DMS53 treated with DMSO at 0.1 percent for 48 hours (cell line): ENCODE results near the gene OR1N2.
"Not testable (repeated sequence)": the region's sequence is repeated elsewhere in the genome, so short reads cannot be mapped to it uniquely, and the experiment has no call there.

Source experiments
- DNase-seq: peaks from one replicate; lab custom pipeline; 2025; ENCODE audit not compliant: unreplicated experiment; lab: John Stamatoyannopoulos, UW

Gene OR1N2

DNA sequence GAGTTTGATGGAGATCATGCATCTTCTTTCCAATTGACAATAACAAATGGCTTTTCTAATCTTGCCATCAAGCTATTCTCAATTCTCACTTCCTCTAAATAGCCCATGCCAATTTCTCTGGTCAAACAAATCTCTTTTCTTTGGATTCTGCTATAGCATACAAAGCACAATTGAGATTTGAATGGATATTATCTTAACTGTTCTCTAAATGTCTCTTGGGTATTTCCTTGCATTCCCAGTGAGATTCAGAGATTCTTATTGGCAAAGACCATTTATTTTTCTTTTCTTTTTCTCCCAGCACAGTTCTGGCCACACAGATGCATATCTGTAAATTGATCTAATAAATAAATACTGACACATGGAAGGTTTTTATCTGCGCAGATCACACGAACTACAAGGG lies at the start of gene OR1N2:
OR1N2 (plus strand) TSS at position 301 of the 400 bp plus-strand sequence. CDS start 100 bp downstream, outside the sequence.
- no peak for DNase-seq

DNA sequence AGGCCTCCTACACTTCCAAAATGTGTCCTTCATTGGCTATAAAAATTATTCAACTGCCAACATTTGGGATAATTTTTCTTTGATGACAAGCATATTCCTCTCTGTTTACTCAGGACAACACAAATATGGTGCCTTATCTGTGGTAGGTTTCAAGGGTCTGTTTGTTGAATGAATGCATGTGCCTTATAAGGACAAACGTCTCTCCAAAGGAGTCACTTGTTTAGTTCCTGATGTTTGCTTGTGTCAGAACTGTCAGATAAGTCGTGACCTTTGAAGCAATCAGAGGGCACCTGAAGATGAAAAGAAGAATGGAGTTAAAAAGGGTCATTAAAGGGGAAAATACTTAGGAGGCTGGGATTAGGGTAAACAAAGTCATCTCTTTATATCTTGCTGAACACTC lies 45.9 kb upstream of the OR1N2 start:
- no peak for DNase-seq

GRCh38 chr9:122510502-122510901 lies 42.4 kb upstream of the OR1N2 start, which contains the start of gene OR1J2:
Gene OR1J2 (plus strand): TSS chr9:122510802. CDS start chr9:122510802, 0 bp downstream.
- DNase-seq: no peak

DNA sequence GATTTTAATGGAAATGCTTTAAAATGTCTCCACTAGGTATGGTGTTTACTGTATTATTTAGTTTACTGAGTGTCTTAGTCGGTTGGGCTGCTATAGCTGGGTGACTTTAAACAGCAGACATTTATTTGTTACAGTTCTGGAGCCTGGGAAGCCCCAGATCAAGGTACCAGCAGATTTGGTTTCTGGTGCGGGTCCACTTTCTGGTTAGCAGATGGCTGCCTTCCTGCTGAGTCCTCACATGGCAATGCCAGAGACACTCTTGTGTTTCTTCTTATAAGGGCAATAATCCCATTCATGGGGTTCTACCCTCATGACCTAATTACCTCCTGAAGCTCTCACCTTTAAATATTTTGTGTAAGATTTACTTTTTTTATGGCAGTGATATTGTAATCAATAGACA lies 34.7 kb upstream of the OR1N2 start:
- DNase-seq: no peak

DNA sequence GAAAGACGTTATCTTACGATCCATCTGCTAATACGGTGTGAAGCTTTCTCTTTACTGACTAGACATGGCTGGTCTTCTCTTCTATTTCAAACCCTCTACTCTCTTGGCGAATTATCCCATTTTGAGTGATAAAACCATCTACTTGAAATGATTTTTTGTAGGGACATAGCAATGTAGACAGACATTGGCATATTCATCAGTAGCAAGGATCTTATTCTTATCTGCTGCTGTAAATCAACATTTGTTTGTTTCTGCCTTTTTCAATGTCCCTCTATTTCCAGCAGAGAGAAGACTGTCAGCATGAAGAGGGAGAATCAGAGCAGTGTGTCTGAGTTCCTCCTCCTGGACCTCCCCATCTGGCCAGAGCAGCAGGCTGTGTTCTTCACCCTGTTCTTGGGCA lies 34.1 kb upstream of the OR1N2 start, which contains the start of gene OR1J4:
OR1J4 (plus strand) TSS at position 301 of the 400 bp plus-strand sequence; CDS start at position 301, 0 bp downstream.
- no peak for DNase-seq

DNA sequence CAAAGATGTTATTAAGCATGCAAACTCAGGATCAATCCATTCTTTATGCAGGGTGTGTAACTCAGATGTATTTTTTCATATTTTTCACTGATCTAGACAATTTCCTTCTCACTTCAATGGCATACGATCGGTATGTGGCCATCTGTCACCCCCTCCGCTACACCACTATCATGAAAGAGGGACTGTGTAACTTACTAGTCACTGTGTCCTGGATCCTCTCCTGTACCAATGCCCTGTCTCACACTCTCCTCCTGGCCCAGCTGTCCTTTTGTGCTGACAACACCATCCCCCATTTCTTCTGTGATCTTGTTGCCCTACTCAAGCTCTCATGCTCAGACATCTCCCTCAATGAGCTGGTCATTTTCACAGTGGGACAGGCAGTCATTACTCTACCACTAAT lies 33.5 kb upstream of the OR1N2 start:
- no peak for DNase-seq

- DNase-seq: no peak
These were observed 26.3 kb upstream of the OR1N2 start for GRCh38 chr9:122526602-122527001.

DNA sequence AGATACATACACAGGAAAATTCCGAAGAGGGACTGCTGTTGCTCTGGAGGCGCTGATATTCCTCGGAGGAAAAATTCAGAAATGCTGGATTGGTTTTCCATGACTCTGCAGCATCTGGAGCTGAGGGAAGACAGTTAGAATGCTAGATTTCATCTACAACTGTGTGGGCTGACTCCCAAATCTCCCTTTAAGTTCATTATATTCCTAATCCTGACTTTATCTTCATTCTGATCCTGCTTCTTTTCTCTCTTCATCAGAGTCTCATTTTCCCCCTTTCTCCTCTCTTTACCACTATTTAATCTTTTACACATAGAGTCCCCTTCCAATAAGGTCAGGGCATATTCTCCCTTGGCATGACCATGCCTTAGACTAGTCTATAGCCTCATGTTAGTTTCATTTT lies 25.7 kb upstream of the OR1N2 start, which contains the start of gene OR1N1:
OR1N1 (minus strand) TSS at position 101 of the 400 bp plus-strand sequence; CDS start at position 101, 0 bp downstream.
- no peak for DNase-seq

GRCh38 chr9:122531157-122531556 lies 21.8 kb upstream of the OR1N2 start:
- not testable (repeated sequence) for DNase-seq

DNA sequence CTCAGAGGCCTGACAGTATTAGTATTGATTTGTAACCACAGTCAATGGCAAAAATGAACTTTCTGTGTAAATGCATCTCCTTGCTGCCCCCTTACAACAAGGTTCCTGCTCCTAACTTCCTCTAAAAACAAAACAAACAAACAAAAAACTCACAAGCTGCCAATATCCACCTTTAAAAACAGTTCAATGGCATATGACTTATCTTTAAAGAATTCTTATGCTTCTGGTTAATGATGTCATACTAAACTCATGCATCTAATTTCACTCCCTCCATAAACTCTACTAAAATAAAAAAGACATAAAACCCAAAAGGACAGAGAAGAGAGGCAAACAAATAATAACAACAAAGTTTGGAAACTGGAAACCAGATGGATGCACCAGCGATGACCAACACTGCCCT lies 16.8 kb upstream of the OR1N2 start:
- DNase-seq: no peak

GRCh38 chr9:122537066-122537465 lies 15.8 kb upstream of the OR1N2 start:
- DNase-seq: not testable (repeated sequence)

DNA sequence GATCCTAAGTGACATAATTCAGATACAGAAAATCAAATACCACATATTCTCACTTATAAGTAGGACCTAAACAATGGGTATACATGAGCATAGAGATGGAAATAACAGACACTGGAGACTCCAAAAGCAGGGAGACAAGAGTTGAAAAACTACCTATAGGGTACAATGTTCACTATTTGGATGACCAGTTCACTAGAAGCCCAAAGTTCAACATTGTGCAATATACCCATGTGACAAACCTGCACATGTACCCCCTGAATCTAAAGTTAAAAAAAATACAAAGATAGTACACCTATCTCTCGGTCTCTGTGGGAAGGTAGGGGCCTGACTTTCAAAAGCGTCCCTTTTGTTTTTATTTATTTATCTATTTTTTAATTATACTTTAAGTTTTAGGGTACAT lies 14.2 kb upstream of the OR1N2 start:
- no peak for DNase-seq

GRCh38 chr9:122546196-122546595 lies 6.7 kb upstream of the OR1N2 start:
- DNase-seq: no peak

DNA sequence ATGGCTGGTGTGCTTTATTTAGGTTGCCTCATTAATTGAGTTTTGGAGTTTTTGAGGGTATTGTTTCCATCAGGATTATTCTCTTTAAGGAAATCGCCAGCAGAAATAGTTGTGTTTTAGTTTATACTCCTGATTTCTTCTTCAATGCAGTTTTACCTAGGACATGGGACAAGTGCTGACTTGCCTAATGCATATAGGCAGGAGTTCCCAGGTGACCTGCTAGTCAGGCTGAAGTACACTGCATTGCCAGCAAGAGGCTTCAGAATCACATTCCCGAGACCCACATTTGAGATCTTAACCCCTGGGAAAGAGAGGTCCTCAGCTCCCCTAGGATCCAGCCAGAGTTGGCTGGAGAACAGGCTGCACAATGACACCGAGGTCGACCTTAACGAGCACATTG lies 1.5 kb upstream of the OR1N2 start:
- DNase-seq: no peak

- DNase-seq: no peak
These were observed 8.5 kb downstream of the OR1N2 start for GRCh38 chr9:122561446-122561845.

- DNase-seq: no peak
These were observed 9.3 kb downstream of the OR1N2 start for GRCh38 chr9:122562134-122562760.

GRCh38 chr9:122567901-122568300 lies 15.0 kb downstream of the OR1N2 start:
- DNase-seq: no peak

GRCh38 chr9:122572456-122572855 lies 19.5 kb downstream of the OR1N2 start:
- DNase-seq: no peak

GRCh38 chr9:122579874-122580273 lies 27.0 kb downstream of the OR1N2 start:
- no peak for DNase-seq

GRCh38 chr9:122580360-122580759 lies 27.4 kb downstream of the OR1N2 start:
- DNase-seq: no peak

DNA sequence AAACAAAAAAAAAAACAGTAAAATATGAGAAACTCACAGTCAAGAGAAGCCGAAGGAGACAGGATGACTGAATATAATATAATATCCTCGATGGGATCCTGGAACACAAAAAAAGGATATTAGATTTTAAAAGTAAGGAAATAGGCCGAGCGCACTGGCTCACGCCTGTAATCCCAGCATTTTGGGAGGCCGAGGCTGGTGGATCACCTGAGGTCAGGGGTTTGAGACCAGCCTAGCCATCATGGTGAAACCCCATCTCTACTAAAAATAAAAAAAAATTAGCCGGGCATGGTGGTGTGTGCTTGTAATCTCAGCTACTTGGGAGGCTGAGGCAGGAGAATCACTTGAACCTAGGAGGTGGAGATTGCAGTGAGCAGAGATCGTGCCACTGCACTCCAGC lies 30.4 kb downstream of the OR1N2 start, which contains the start of gene OR1L8:
OR1L8 (minus strand) TSS at position 101 of the 400 bp plus-strand sequence. CDS start 14,907 bp downstream, outside the sequence.
- DNase-seq: not testable (repeated sequence)
